ENCODE measurements around the gene GRID2.

The GRID2 gene

GRCh38 chr4:93502991-93503390 lies 1199.2 kb downstream of the GRID2 start:
- DNase-seq (ENCODE audit: low read depth in 3 of 3) = no peak

GRCh38 chr4:93513851-93514250 lies 1210.1 kb downstream of the GRID2 start:
- DNase-seq (ENCODE audit: low read depth in 3 of 3) = no peak

- no peak for DNase-seq (ENCODE audit: low read depth in 3 of 3)
These were observed 1211.4 kb downstream of the GRID2 start for GRCh38 chr4:93515208-93515607.

GRCh38 chr4:93529692-93530372 lies 1226.1 kb downstream of the GRID2 start:
- DNase-seq (ENCODE audit: low read depth in 3 of 3) = no peak

GRCh38 chr4:93532234-93532633 lies 1228.5 kb downstream of the GRID2 start:
- DNase-seq (ENCODE audit: low read depth in 3 of 3) = no peak

- DNase-seq (ENCODE audit: low read depth in 3 of 3) = no peak
These were observed 1236.8 kb downstream of the GRID2 start for GRCh38 chr4:93540562-93540961.

GRCh38 chr4:93561842-93562241 lies 1258.1 kb downstream of the GRID2 start:
- DNase-seq (ENCODE audit: low read depth in 3 of 3) = no peak

- DNase-seq (ENCODE audit: low read depth in 3 of 3) = no peak
These were observed 1265.0 kb downstream of the GRID2 start for GRCh38 chr4:93568758-93569157.

- DNase-seq (ENCODE audit: low read depth in 3 of 3) = no peak
These were observed 1269.5 kb downstream of the GRID2 start for GRCh38 chr4:93573285-93573684.

- DNase-seq (ENCODE audit: low read depth in 3 of 3) = no peak
These were observed 1275.2 kb downstream of the GRID2 start for GRCh38 chr4:93578942-93579341.

- no peak for DNase-seq (ENCODE audit: low read depth in 3 of 3)
These were observed 1301.4 kb downstream of the GRID2 start for GRCh38 chr4:93605163-93605562.

- no peak for DNase-seq (ENCODE audit: low read depth in 3 of 3)
These were observed 1313.8 kb downstream of the GRID2 start for GRCh38 chr4:93617606-93618005.

GRCh38 chr4:93633721-93634120 lies 1330.0 kb downstream of the GRID2 start:
- no peak for DNase-seq (ENCODE audit: low read depth in 3 of 3)

GRCh38 chr4:93635943-93636342 lies 1332.2 kb downstream of the GRID2 start:
- no peak for DNase-seq (ENCODE audit: low read depth in 3 of 3)

- DNase-seq (ENCODE audit: low read depth in 3 of 3) = no peak
These were observed 1341.4 kb downstream of the GRID2 start for GRCh38 chr4:93645120-93645519.

- no peak for DNase-seq (ENCODE audit: low read depth in 3 of 3)
These were observed 1342.6 kb downstream of the GRID2 start for GRCh38 chr4:93646233-93646930.

GRCh38 chr4:93648258-93648657 lies 1344.5 kb downstream of the GRID2 start:
- no peak for DNase-seq (ENCODE audit: low read depth in 3 of 3)

- no peak for DNase-seq (ENCODE audit: low read depth in 3 of 3)
These were observed 1346.1 kb downstream of the GRID2 start for GRCh38 chr4:93649828-93650227.

GRCh38 chr4:93654211-93654610 lies 1350.4 kb downstream of the GRID2 start:
- DNase-seq (ENCODE audit: low read depth in 3 of 3) = no peak

- DNase-seq (ENCODE audit: low read depth in 3 of 3) = no peak
These were observed 1353.8 kb downstream of the GRID2 start for GRCh38 chr4:93657527-93657926.

- DNase-seq (ENCODE audit: low read depth in 3 of 3) = no peak
These were observed 1354.7 kb downstream of the GRID2 start for GRCh38 chr4:93658443-93658842.

GRCh38 chr4:93659629-93660028 lies 1355.9 kb downstream of the GRID2 start:
- no peak for DNase-seq (ENCODE audit: low read depth in 3 of 3)

GRCh38 chr4:93660036-93660435 lies 1356.3 kb downstream of the GRID2 start:
- DNase-seq (ENCODE audit: low read depth in 3 of 3) = no peak

GRCh38 chr4:93670434-93670833 lies 1366.7 kb downstream of the GRID2 start:
- DNase-seq (ENCODE audit: low read depth in 3 of 3) = no peak

Measured in stimulated activated CD4-positive, alpha-beta T cell treated with anti-CD3 and anti-CD28 coated beads, TNF-alpha, amount 100 ng/mL, for 24 hours (primary cell).